H1 (cell line): ENCODE measurements around the gene BORCS6. TPM values are rescaled to one million over a fixed set of nuclear protein-coding genes. Genes with fewer than 3 reads are reported as not detected.

ENCODE experiments used
- CBX8 ChIP-seq: fragments of 300-800, 300-1000 bp; sonication (generic); IDR thresholded peaks from 2 replicates; pipeline ENCODE4 v1.7.1; 2016; ENCODE audit warnings: low read depth, low read length, borderline replicate concordance
- CHD7 ChIP-seq: fragments of 300-600 bp; sonication (generic); IDR thresholded peaks from 2 replicates; pipeline ENCODE4 v1.7.1; 2012; ENCODE audit warnings: low read length, moderate library complexity, mild to moderate bottlenecking, inconsistent platforms; ENCODE audit not compliant: insufficient replicate concordance
- CREB1 ChIP-seq: IDR thresholded peaks from 2 replicates; pipeline ENCODE4 v1.6.1; 2012; ENCODE audit warnings: inconsistent platforms
- EGR1 ChIP-seq: IDR thresholded peaks from 2 replicates; pipeline ENCODE4 v1.6.1; 2011; ENCODE audit warnings: low read depth, low read length, borderline replicate concordance
- GTF2F1 ChIP-seq: IDR thresholded peaks from 2 replicates; pipeline ENCODE4 v1.6.1; 2012; ENCODE audit warnings: low read depth, low read length, improper control_type of control experiment, borderline replicate concordance
- HDAC2 ChIP-seq, 2 experiments: fragments of 300-600 bp in 1 of 2; sonication (generic) in 1 of 2; IDR thresholded peaks; 2 replicates each; pipeline ENCODE4 v1.6.1; 2011 to 2012; ENCODE audit warnings: low read depth in 2 of 2, low read length in 2 of 2, mild to moderate bottlenecking in 2 of 2, moderate library complexity in 2 of 2, borderline replicate concordance in 1 of 2, inconsistent platforms in 1 of 2
- KDM5A ChIP-seq: fragments of 200-600 bp; IDR thresholded peaks from 2 replicates; pipeline ENCODE4 v1.7.1; 2012; ENCODE audit warnings: mild to moderate bottlenecking, low read length, inconsistent platforms, mixed read lengths
- POLR2A ChIP-seq, 2 experiments: IDR thresholded peaks; 1 replicate in 1 of 2; 2 replicates in 1 of 2; pipeline ENCODE4 v1.6.1; 2011; ENCODE audit warnings: low read depth in 2 of 2, low read length in 2 of 2, mild to moderate bottlenecking in 2 of 2; ENCODE audit errors: control extremely low read depth in 1 of 2
- POU5F1 ChIP-seq: IDR thresholded peaks from 2 replicates; pipeline ENCODE4 v1.6.1; 2011; ENCODE audit warnings: low read depth, mild to moderate bottlenecking, low read length, moderate library complexity
- RAD21 ChIP-seq, 2 experiments: IDR thresholded peaks in 1 of 2; conservative IDR thresholded peaks in 1 of 2; 2 replicates each; pipeline ENCODE4 v1.6.1; 2011; ENCODE audit warnings: low read depth in 2 of 2, low read length in 2 of 2, improper control_type of control experiment in 1 of 2, inconsistent platforms in 1 of 2, mild to moderate bottlenecking in 1 of 2, moderate library complexity in 1 of 2
- SIN3A ChIP-seq, 2 experiments: IDR thresholded peaks in 1 of 2; conservative IDR thresholded peaks in 1 of 2; 2 replicates each; pipeline ENCODE4 v1.6.1; 2011 to 2012; ENCODE audit warnings: low read length in 2 of 2, improper control_type of control experiment in 1 of 2, low read depth in 1 of 2, mild to moderate bottlenecking in 1 of 2
- SP2 ChIP-seq: IDR thresholded peaks from 2 replicates; pipeline ENCODE4 v1.6.1; 2012; ENCODE audit warnings: mild to moderate bottlenecking, low read length, inconsistent platforms
- polyA plus RNA-seq, 7 experiments: library from polyadenylated mRNA; depleted of rRNA in 3 of 7; stranded (reverse) in 5 of 7; unstranded in 2 of 7; fragments of >200 nt in 5 of 7; fragments of 200-250 nt in 2 of 7; gene quantifications; 1 replicate in 5 of 7; 2 replicates in 1 of 7; 4 replicates in 1 of 7; pipeline versions ENCODE4 v1.2.1 to v1.2.3, GENCODE V29; 2011 to 2013; ENCODE audit warnings: missing spikeins in 2 of 7, mixed read lengths in 2 of 7
- total RNA-seq: library from RNA; stranded (reverse); fragmentation: NEBNext Ultra II Directional; extraction: Animal tissue kit (Norgen Biotek cat#: 25700); gene quantifications from 2 replicates; pipeline ENCODE4 v1.2.1, GENCODE V29; 2021

The BORCS6 gene
- total and polyA plus RNA-seq, 2 of the 8 experiments (the other 6 are each of a cell fraction or from before 2014, with no cell fraction given): 3.3 to 3.6 TPM

GRCh38 chr17:8173871-8174322 lies 16.1 kb downstream of the BORCS6 start (continued):
- TF ChIP-seq CHD7 (peak; percentile 100), SIN3A (conservative IDR thresholded peaks at IDR 0.05 in 1 of 2, IDR thresholded peaks at IDR 0.05 in 1 of 2; ENCODE audit: low read depth in 1 of 2, low read length in 2 of 2) (peak in 1 of 2 experiments; percentile 50; a peak in 1 of 4 replicates), POLR2A (IDR thresholded peaks at IDR 0.05; ENCODE audit: control extremely low read depth in 1 of 2, low read depth in 2 of 2, low read length in 2 of 2) (no peak), HDAC2 (IDR thresholded peaks at IDR 0.05; ENCODE audit: borderline replicate concordance in 1 of 2, low read depth in 2 of 2, low read length in 2 of 2) (no peak), KDM5A (no peak), SP2 (no peak), EGR1 (no peak), CREB1 (no peak), POU5F1 (no peak), CBX8 (no peak), RAD21 (IDR thresholded peaks at IDR 0.05 in 1 of 2, conservative IDR thresholded peaks at IDR 0.05 in 1 of 2; ENCODE audit: low read depth in 2 of 2, low read length in 2 of 2) (no peak), GTF2F1 (no peak)
